ENCODE measurements around the gene GNB5.
"Not testable (repeated sequence)": the region's sequence is repeated elsewhere in the genome, so short reads cannot be mapped to it uniquely, and the experiment has no call there.

GNB5 gene

GRCh38 chr15:52112203-52112750 lies 78.9 kb downstream of the GNB5 start:
- peak; percentile 7 for DNase-seq (ENCODE audit: low spot score)

GRCh38 chr15:52111517-52112202 lies 79.5 kb downstream of the GNB5 start:
- DNase-seq (ENCODE audit: low spot score): no peak

GRCh38 chr15:52109559-52110451 lies 81.4 kb downstream of the GNB5 start:
- no peak for DNase-seq (ENCODE audit: low spot score)

GRCh38 chr15:52107238-52107637 lies 84.0 kb downstream of the GNB5 start:
- no peak for DNase-seq (ENCODE audit: low spot score)

GRCh38 chr15:52106641-52107040 lies 84.6 kb downstream of the GNB5 start:
- DNase-seq (ENCODE audit: low spot score): no peak

- no peak for DNase-seq (ENCODE audit: low spot score)
Observed at GRCh38 chr15:52105846-52106245, 85.3 kb downstream of the GNB5 start.

- DNase-seq (ENCODE audit: low spot score): no peak
Observed at GRCh38 chr15:52104532-52105004, 86.6 kb downstream of the GNB5 start.

GRCh38 chr15:52103217-52104207 lies 87.7 kb downstream of the GNB5 start:
- DNase-seq (ENCODE audit: low spot score): peak; percentile 44

GRCh38 chr15:52102463-52102862 lies 88.7 kb downstream of the GNB5 start:
- DNase-seq (ENCODE audit: low spot score): no peak

- DNase-seq (ENCODE audit: low spot score): no peak
Observed at GRCh38 chr15:52101542-52102323, 89.5 kb downstream of the GNB5 start.

GRCh38 chr15:52100807-52101442 lies 90.3 kb downstream of the GNB5 start:
- DNase-seq (ENCODE audit: low spot score): no peak

GRCh38 chr15:52099651-52100272 lies 91.4 kb downstream of the GNB5 start:
- no peak for DNase-seq (ENCODE audit: low spot score)

GRCh38 chr15:52098323-52098722 lies 92.9 kb downstream of the GNB5 start:
- DNase-seq (ENCODE audit: low spot score): no peak

- no peak for DNase-seq (ENCODE audit: low spot score)
Observed at GRCh38 chr15:52097180-52097579, 94.0 kb downstream of the GNB5 start.

- DNase-seq (ENCODE audit: low spot score): not testable (repeated sequence)
Observed at GRCh38 chr15:52096536-52096935, 94.7 kb downstream of the GNB5 start.

- no peak for DNase-seq (ENCODE audit: low spot score)
Observed at GRCh38 chr15:52095597-52096262, 95.5 kb downstream of the GNB5 start.

- DNase-seq (ENCODE audit: low spot score): no peak
Observed at GRCh38 chr15:52094811-52095584, 96.2 kb downstream of the GNB5 start.

Measured in SW480 (cell line).